H9 (cell line): ENCODE results near the gene PRMT5. TPM values are rescaled to one million over a fixed set of nuclear protein-coding genes. Genes with fewer than 3 reads are reported as not detected.

Experiments
- DNase-seq: peaks from one replicate; pipeline ENCODE4 v3.0.0-alpha.2; 2017
- H2AFZ ChIP-seq: one replicate; pipeline ENCODE4 v1.6.1; 2013; ENCODE audit warnings: mild to moderate bottlenecking, low read length, control low read depth, moderate library complexity
- H2AK5ac ChIP-seq: 2 replicates; pipeline ENCODE4 v1.6.1; 2013; ENCODE audit warnings: low read length, control low read depth, mixed read lengths; ENCODE audit not compliant: insufficient read length
- H2BK120ac ChIP-seq: one replicate; pipeline ENCODE4 v1.6.1; 2013; ENCODE audit warnings: low read depth, mild to moderate bottlenecking, low read length, control low read depth, inconsistent platforms; ENCODE audit not compliant: poor library complexity, severe bottlenecking
- H2BK12ac ChIP-seq: 2 replicates; pipeline ENCODE4 v1.6.1; 2013; ENCODE audit warnings: low read length, control low read depth, mixed read lengths, low read depth; ENCODE audit not compliant: insufficient read length
- H2BK15ac ChIP-seq: 2 replicates; pipeline ENCODE4 v1.6.1; 2013; ENCODE audit warnings: low read depth, low read length, control low read depth
- H2BK20ac ChIP-seq: one replicate; pipeline ENCODE4 v1.6.1; 2013; ENCODE audit warnings: low read depth, mild to moderate bottlenecking, low read length, control low read depth, inconsistent platforms; ENCODE audit not compliant: poor library complexity, severe bottlenecking
- H2BK5ac ChIP-seq: 2 replicates; pipeline ENCODE4 v1.6.1; 2013; ENCODE audit warnings: low read length, control low read depth, mixed read lengths; ENCODE audit not compliant: insufficient read length
- H3K14ac ChIP-seq: 2 replicates; pipeline ENCODE4 v1.6.1; 2013; ENCODE audit warnings: low read length, control low read depth; ENCODE audit not compliant: insufficient read depth
- H3K18ac ChIP-seq: 2 replicates; pipeline ENCODE4 v1.6.1; 2013; ENCODE audit warnings: low read depth, mild to moderate bottlenecking, mixed read lengths, low read length, control low read depth; ENCODE audit not compliant: insufficient read length
- H3K23ac ChIP-seq: 2 replicates; pipeline ENCODE4 v1.6.1; 2013; ENCODE audit warnings: low read length, control low read depth, mixed read lengths, low read depth; ENCODE audit not compliant: insufficient read length
- H3K23me2 ChIP-seq: 2 replicates; pipeline ENCODE4 v1.6.1; 2013; ENCODE audit warnings: low read depth, mild to moderate bottlenecking, mixed read lengths, low read length, control low read depth; ENCODE audit not compliant: insufficient read length, poor library complexity, severe bottlenecking
- H3K27ac ChIP-seq: 2 replicates; pipeline ENCODE4 v1.5.1; 2013; ENCODE audit warnings: low read length, control low read depth, mixed read lengths, low read depth; ENCODE audit not compliant: insufficient read length
- H3K27me3 ChIP-seq: 2 replicates; pipeline ENCODE4 v1.6.1; 2013; ENCODE audit warnings: low read length, control low read depth, inconsistent platforms; ENCODE audit not compliant: insufficient read depth
- H3K4ac ChIP-seq: 2 replicates; pipeline ENCODE4 v1.6.1; 2013; ENCODE audit warnings: low read depth, mild to moderate bottlenecking, control low read depth, inconsistent platforms, low read length, moderate library complexity
- H3K4me1 ChIP-seq: 2 replicates; pipeline ENCODE4 v1.6.1; 2013; ENCODE audit warnings: low read length, control low read depth, inconsistent platforms; ENCODE audit not compliant: insufficient read depth
- H3K4me2 ChIP-seq: 2 replicates; pipeline ENCODE4 v1.6.1; 2013; ENCODE audit warnings: low read length, control low read depth, mixed read lengths; ENCODE audit not compliant: insufficient read length, insufficient read depth
- H3K56ac ChIP-seq: 2 replicates; pipeline ENCODE4 v1.6.1; 2013; ENCODE audit warnings: low read depth, mild to moderate bottlenecking, mixed read lengths, low read length, control low read depth; ENCODE audit not compliant: insufficient read length
- H3K79me1 ChIP-seq: 2 replicates; pipeline ENCODE4 v1.6.1; 2013; ENCODE audit warnings: low read depth, mild to moderate bottlenecking, moderate library complexity, low read length, control low read depth, inconsistent platforms; ENCODE audit not compliant: insufficient read depth, poor library complexity, severe bottlenecking
- H3K79me2 ChIP-seq: 2 replicates; pipeline ENCODE4 v1.6.1; 2013; ENCODE audit warnings: low read length, control low read depth, inconsistent platforms; ENCODE audit not compliant: insufficient read depth
- H3K9ac ChIP-seq: 2 replicates; pipeline ENCODE4 v1.6.1; 2013; ENCODE audit warnings: low read length, control low read depth, mixed read lengths; ENCODE audit not compliant: insufficient read length; ENCODE audit errors: extremely low read depth
- H3K9me3 ChIP-seq: one replicate; pipeline ENCODE4 v1.6.1; 2013; ENCODE audit warnings: low read depth, low read length, inconsistent platforms; ENCODE audit not compliant: control insufficient read depth
- H3T11ph ChIP-seq: one replicate; pipeline ENCODE4 v1.6.1; 2013; ENCODE audit warnings: mild to moderate bottlenecking, low read length, control low read depth, inconsistent platforms
- H4K20me1 ChIP-seq: one replicate; pipeline ENCODE4 v1.6.1; 2013; ENCODE audit not compliant: control insufficient read depth, insufficient read length, insufficient read depth
- H4K5ac ChIP-seq: 2 replicates; pipeline ENCODE4 v1.6.1; 2013; ENCODE audit warnings: low read depth, mild to moderate bottlenecking, mixed read lengths, low read length, control low read depth; ENCODE audit not compliant: insufficient read length
- H4K8ac ChIP-seq: replicated peaks from 2 replicates; pipeline ENCODE4 v1.6.1; 2013; ENCODE audit warnings: low read length, control low read depth, mixed read lengths, low read depth; ENCODE audit not compliant: insufficient read length
- H4K91ac ChIP-seq: 2 replicates; pipeline ENCODE4 v1.6.1; 2013; ENCODE audit warnings: low read depth, mild to moderate bottlenecking, moderate library complexity, mixed read lengths, low read length, control low read depth; ENCODE audit not compliant: insufficient read length
- H3K27ac Mint-ChIP-seq, 3 experiments: 2 replicates in 2 of 3; 3 replicates in 1 of 3; pipeline ENCODE4 v1.8.0; 2020 to 2021; ENCODE audit warnings: mixed read lengths in 3 of 3, mild to moderate bottlenecking in 1 of 3, moderate library complexity in 1 of 3
- H3K27me3 Mint-ChIP-seq: 2 replicates; pipeline ENCODE4 v1.8.0; 2021; ENCODE audit warnings: low read depth, mild to moderate bottlenecking, moderate library complexity, mixed read lengths
- H3K36me3 Mint-ChIP-seq, 3 experiments: 2 replicates in 2 of 3; 3 replicates in 1 of 3; pipeline ENCODE4 v1.8.0; 2020 to 2021; ENCODE audit warnings: low read depth in 3 of 3, mixed read lengths in 3 of 3; ENCODE audit not compliant: insufficient read depth in 1 of 3
- H3K4me1 Mint-ChIP-seq, 2 experiments: 2 replicates each; pipeline ENCODE4 v1.8.0; 2020; ENCODE audit warnings: mixed read lengths in 2 of 2
- H3K4me3 Mint-ChIP-seq, 2 experiments: 2 replicates in 1 of 2; 3 replicates in 1 of 2; pipeline ENCODE4 v1.8.0; 2020 to 2021; ENCODE audit warnings: mild to moderate bottlenecking in 2 of 2, mixed read lengths in 2 of 2, moderate library complexity in 1 of 2
- H3K9me3 Mint-ChIP-seq, 2 experiments: 2 replicates in 1 of 2; 3 replicates in 1 of 2; pipeline ENCODE4 v1.8.0; 2020; ENCODE audit warnings: mild to moderate bottlenecking in 2 of 2, mixed read lengths in 2 of 2, moderate library complexity in 1 of 2
- CTCF ChIP-seq: fragments of 200-600 bp; sonication (generic); conservative IDR thresholded peaks from 3 replicates; pipeline ENCODE4 v1.8.0; 2021; ENCODE audit warnings: antibody characterized with exemption, mild to moderate bottlenecking
- WGBS: extraction: QIAGEN DNeasy Blood & Tissue Kit; methylation state at CpG from one replicate; pipeline ENCODE4 v1.1.7; 2013; ENCODE audit warnings: missing lambda C conversion rate, low lambda C conversion rate, mixed read lengths; ENCODE audit not compliant: insufficient read length; ENCODE audit errors: extremely low coverage; 5-methylcytosine and 5-hydroxymethylcytosine counted together
- long read RNA-seq: library from polyadenylated mRNA; unstranded; transcript quantifications from one replicate; pipeline ENCODE4 v2.0.0, GENCODE V29; 2020
- total RNA-seq: library from RNA; stranded (reverse); gene quantifications from 2 replicates; pipeline ENCODE4 v1.2.1, GENCODE V29; 2021

Gene PRMT5
- total RNA-seq = 141 and 147 TPM in 2 replicates
- long read RNA-seq, transcript PRMT5-213 (16 exons, 1,857 nt) = minor isoform, 13 of 654 reads
- long read RNA-seq, transcript PRMT5-202 (17 exons, 2,531 nt) = major isoform, 471 of 654 reads
- long read RNA-seq, transcript PRMT5-204 (17 exons, 2,418 nt) = minor isoform, 11 of 654 reads
- long read RNA-seq, partial matches to known transcripts = 38 of 654 reads
- long read RNA-seq, other reads (novel, unspliced or antisense) = 121 of 654 reads

- Histone ChIP-seq H2AFZ (no peak within 1 kb of the TSS), H3K79me1 (no peaks in the 10 kb centered on the region), H3K9ac (peak within 1 kb of the TSS; percentile 88), H3K23me2 (peaks cover 12% of the 10 kb centered on the region), H2BK5ac (no peak within 1 kb of the TSS), H4K91ac (no peak within 1 kb of the TSS), H3T11ph (no peak within 1 kb of the TSS), H4K20me1 (no peaks in the 10 kb centered on the region), H4K8ac (no peak within 1 kb of the TSS), H3K23ac (no peak within 1 kb of the TSS), H2BK12ac (peak within 1 kb of the TSS; percentile 27), H3K27ac (no peak within 1 kb of the TSS), H2BK20ac (no peak within 1 kb of the TSS), H3K9me3 (no peaks in the 10 kb centered on the region), H3K79me2 (peaks cover 5% of the 10 kb centered on the region), H2BK120ac (no peak within 1 kb of the TSS), H3K14ac (peak within 1 kb of the TSS; percentile 93), H3K4me2 (peak within 1 kb of the TSS; percentile 99), H3K18ac (peak within 1 kb of the TSS; percentile 91), H3K27me3 (no peaks in the 10 kb centered on the region), H3K4ac (no peak within 1 kb of the TSS), H3K4me1 (peaks cover 3% of the 10 kb centered on the region), H4K5ac (peak within 1 kb of the TSS; percentile 9), H3K56ac (peak within 1 kb of the TSS; percentile 9), H2AK5ac (no peak within 1 kb of the TSS), H2BK15ac (no peak within 1 kb of the TSS)
- H3K4me1 Mint-ChIP-seq = peaks cover 6 to 11% of the 10 kb centered on the region in 2 experiments
- DNase-seq = peak; percentile 100
- no CpG with 5 or more reads among the region's 51 CpGs for WGBS
- no peak within 1 kb of the TSS for H3K4me3 Mint-ChIP-seq
- no peaks in the 10 kb centered on the region for H3K9me3 Mint-ChIP-seq
- H3K27me3 Mint-ChIP-seq = no peaks in the 10 kb centered on the region
- no peak for TF ChIP-seq CTCF
- no peak within 1 kb of the TSS for H3K27ac Mint-ChIP-seq
- peaks cover 23 to 30% (median 30%) of the 10 kb centered on the region in 3 experiments; a peak in 6 of 7 replicates for H3K36me3 Mint-ChIP-seq
Measured at GRCh38 chr14:22929104-22929960, at the start of gene PRMT5. Gene PRMT5 (minus strand): TSS chr14:22929376. CDS start chr14:22929361, 15 bp downstream.
